ENCODE results near the gene DAND5. TPM values are rescaled to one million over a fixed set of nuclear protein-coding genes. Genes with fewer than 3 reads are reported as not detected.

The DAND5 gene
- total and polyA plus RNA-seq, 2 of the 13 experiments (the other 11 are each of a cell fraction or from before 2014, with no cell fraction given): 0.04 TPM; not detected in 1

- no peak for TF ChIP-seq ZNF234 (CRISPR knock-in tag; conservative IDR thresholded peaks at IDR 0.05)
- no peak for TF ChIP-seq MYNN (CRISPR knock-in tag; IDR thresholded peaks at IDR 0.05; ENCODE audit: low read depth)
- no peak for TF ChIP-seq SMARCE1 (IDR thresholded peaks at IDR 0.05; ENCODE audit: borderline replicate concordance)
- no peak for TF ChIP-seq DNMT3B (CRISPR knock-in tag; conservative IDR thresholded peaks at IDR 0.05)
- TF ChIP-seq PRDM10 (CRISPR knock-in tag; IDR thresholded peaks at IDR 0.05; ENCODE audit: low read depth): no peak
- TF ChIP-seq ZNF883 (CRISPR knock-in tag; IDR thresholded peaks at IDR 0.05; ENCODE audit: not compliant biosample characterization): no peak
- no peak for TF ChIP-seq KIAA2018 (CRISPR knock-in tag; IDR thresholded peaks at IDR 0.05; ENCODE audit: borderline replicate concordance)
- no peak for TF ChIP-seq ZNF136 (CRISPR knock-in tag; IDR thresholded peaks at IDR 0.05; ENCODE audit: low read depth)
- no peak for TF ChIP-seq ZNF780A (CRISPR knock-in tag; IDR thresholded peaks at IDR 0.05)
- TF ChIP-seq POLR2A (IDR thresholded peaks at IDR 0.05; ENCODE audit: insufficient read depth in 1 of 2, low read depth in 2 of 2, low read length in 2 of 2): no peak
- TF ChIP-seq TCF12 (IDR thresholded peaks at IDR 0.05): no peak
- TF ChIP-seq TCF12 (CRISPR knock-in tag; IDR thresholded peaks at IDR 0.05): peak; percentile 60; the same call in 1 of the 2 replicates
- TF ChIP-seq ZNF788 (CRISPR knock-in tag; IDR thresholded peaks at IDR 0.05; ENCODE audit: borderline replicate concordance): peak; percentile 65; the same call in 1 of the 2 replicates
- peak; percentile 87 for TF ChIP-seq GATAD2A (CRISPR knock-in tag; IDR thresholded peaks at IDR 0.05)
- no peak for TF ChIP-seq ATF7 (IDR thresholded peaks at IDR 0.05)
- no peak for TF ChIP-seq ATF7 (CRISPR knock-in tag; IDR thresholded peaks at IDR 0.05)
- TF ChIP-seq KMT2B (CRISPR knock-in tag; IDR thresholded peaks at IDR 0.05): no peak
Measured at GRCh38 chr19:13012690-13013608, 43.6 kb downstream of the DAND5 start (continued).

Measured in HepG2 (cell line).